ENCODE measurements around the gene NKD1.
A peak's percentile ranks its signal among the peaks of the same experiment; 100 is the strongest.

The NKD1 gene

DNA sequence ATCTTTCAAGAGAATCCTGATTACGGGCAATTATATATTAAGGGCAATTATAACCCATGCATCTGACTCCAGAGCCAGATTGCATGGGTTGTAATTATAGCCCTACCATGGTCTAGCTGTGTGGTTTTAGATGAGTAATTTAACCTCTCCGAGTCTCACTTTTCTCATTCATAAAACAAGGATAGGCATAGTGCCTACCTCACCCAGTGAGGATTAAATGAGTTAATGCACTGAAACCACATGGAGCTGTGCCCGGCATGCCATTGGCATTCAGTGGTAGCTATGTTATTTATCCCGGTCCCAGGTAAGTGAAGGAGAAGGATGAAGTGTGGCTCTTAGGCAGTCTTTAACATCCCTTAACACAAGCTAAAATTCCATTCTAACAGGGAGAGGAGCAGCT is 126.6 kb downstream of the NKD1 start:
- no peak for DNase-seq (ENCODE audit: extremely low read depth, low read depth)
- TF ChIP-seq, protein P1, sequence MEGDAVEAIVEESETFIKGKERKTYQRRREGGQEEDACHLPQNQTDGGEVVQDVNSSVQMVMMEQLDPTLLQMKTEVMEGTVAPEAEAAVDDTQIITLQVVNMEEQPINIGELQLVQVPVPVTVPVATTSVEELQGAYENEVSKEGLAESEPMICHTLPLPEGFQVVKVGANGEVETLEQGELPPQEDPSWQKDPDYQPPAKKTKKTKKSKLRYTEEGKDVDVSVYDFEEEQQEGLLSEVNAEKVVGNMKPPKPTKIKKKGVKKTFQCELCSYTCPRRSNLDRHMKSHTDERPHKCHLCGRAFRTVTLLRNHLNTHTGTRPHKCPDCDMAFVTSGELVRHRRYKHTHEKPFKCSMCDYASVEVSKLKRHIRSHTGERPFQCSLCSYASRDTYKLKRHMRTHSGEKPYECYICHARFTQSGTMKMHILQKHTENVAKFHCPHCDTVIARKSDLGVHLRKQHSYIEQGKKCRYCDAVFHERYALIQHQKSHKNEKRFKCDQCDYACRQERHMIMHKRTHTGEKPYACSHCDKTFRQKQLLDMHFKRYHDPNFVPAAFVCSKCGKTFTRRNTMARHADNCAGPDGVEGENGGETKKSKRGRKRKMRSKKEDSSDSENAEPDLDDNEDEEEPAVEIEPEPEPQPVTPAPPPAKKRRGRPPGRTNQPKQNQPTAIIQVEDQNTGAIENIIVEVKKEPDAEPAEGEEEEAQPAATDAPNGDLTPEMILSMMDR (IDR thresholded peaks at IDR 0.05; ENCODE audit: low read depth, low read length), result no peak

DNA sequence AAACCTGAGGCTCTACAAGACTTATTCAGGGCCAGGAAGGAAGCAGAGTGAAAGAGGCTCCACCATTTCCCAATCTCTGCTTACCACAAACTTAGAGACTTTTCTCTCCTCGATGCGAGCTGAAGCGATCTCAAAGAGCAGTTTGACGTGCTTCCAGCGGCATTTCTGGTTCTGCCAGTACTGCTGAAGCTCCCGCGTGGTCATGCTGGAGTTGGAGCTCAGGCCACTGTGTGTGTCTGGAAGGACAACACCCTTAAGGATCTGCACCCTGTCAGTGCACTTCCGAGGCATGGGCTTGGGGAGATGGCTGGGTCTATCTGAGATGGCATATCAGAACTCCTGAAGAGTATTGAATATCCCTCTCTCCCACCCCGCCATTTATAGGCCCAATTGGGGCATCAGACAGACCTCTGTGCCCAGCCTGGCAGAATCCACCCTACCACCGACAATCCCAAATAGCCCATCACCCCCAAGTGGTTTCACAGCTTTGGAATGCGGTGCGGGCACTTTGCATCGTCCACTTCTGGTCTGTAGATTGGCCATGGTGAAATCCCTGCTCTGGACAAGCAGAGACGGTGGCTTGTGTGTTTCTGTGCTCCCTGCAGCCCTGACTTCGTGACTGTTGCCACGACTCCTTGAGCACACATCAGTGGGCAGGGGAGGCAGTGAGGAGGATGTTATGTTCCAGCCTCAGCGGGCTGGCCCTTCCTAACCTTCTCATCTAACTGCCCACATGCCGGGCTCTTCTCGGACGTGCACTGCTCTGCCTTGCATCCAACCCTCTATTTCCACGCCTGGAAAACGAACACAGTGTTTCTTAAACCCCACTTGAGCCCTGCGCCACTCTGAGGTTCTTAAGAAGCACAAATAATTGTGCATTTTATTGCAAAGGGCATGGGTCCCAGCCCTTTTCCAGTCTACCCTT is 127.8 kb downstream of the NKD1 start:
- DNase-seq (ENCODE audit: extremely low read depth, low read depth), result no peak
- TF ChIP-seq, protein P1 (IDR thresholded peaks at IDR 0.05; ENCODE audit: low read depth, low read length), result no peak

DNA sequence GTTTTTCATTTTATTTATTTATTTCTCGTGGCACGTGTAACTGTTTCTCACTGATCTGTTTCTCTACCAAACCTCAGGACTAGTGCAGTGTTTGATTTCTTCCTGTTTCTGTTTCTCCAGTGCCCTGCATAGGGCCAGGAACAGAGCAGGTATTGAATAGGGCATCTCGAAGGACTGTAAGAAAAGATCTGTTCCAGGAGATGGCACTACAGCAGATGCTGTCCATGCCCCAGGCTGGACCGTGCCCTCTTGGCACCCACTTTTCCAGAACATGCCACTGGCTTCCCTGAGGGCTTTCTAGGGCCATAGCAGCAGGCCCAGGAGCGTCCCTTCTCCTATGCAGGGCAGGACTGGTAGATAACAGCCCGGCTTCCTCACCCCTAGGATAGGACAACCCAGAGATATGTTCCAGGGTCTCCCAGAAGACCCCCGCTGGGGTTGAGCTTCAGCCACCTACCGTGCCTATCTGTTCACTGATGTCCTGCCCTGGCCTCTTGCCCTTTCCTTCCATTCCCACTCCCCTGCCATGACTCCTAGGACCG is 128.6 kb downstream of the NKD1 start:
- TF ChIP-seq, protein P1 (IDR thresholded peaks at IDR 0.05; ENCODE audit: low read depth, low read length), result no peak
- DNase-seq (ENCODE audit: extremely low read depth, low read depth), result no peak

DNA sequence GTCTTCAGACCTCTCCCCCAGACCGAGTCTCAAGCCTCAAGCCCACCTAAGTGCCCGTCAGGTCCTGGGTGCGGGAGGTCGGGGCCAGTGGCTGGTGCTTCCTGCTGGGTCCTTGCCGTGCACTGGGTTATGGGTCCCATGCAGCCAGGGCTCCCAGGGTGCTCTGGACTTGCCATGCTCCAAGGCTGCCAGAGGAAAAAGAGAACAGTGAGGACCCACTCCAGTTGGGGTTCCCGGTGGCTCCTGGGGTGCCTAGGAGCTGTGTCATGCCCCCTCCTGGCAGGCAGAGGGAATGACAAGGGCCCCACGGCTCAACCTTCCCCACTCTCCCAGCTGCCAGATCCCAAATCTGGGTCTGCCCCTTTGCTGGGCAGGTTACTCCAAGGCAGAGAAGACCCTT is 129.2 kb downstream of the NKD1 start:
- TF ChIP-seq, protein P1 (IDR thresholded peaks at IDR 0.05; ENCODE audit: low read depth, low read length), result peak; percentile 21
- no peak for DNase-seq (ENCODE audit: extremely low read depth, low read depth)

DNA sequence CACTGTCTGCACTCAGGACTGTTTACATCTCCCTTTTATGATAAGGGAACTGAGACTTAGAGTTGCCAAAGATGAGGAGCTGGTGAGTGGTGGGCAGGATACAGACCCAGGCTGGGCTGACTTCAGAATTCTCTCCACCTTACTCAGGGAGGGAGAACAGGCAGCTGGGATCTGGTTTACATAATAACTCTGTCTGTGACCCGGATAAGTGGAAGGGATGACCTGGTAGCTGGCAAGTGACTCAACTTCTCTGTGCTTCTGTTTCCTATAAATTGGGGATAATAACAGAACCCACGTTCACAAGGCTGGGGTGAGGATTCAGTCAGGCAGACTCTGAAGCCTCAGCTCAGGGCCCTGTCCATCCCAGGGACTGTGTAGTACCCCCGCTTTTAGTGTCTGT is 130.3 kb downstream of the NKD1 start:
- DNase-seq (ENCODE audit: extremely low read depth, low read depth), result no peak
- TF ChIP-seq, protein P1 (IDR thresholded peaks at IDR 0.05; ENCODE audit: low read depth, low read length), result no peak

DNA sequence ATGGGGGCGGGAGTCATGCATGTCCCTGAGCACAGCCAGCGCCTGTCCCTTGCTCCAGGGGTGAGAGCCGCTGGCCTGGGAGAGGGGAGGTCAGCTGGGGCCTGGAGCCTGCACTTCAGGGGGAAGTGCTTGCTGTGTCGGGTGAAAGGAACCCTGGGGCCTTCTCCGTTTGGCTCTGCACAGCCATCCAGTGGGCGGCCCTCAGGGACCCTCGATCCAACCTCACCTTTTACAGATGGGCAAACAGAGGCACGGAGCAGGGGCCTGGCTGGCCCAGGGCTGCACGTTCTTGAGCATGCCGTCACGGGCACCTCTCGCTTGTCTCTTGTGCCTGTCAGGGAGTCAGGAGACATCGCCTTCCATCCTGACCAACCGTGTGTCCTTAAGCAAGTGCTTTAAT is 131.1 kb downstream of the NKD1 start:
- TF ChIP-seq, protein P1 (IDR thresholded peaks at IDR 0.05; ENCODE audit: low read depth, low read length), result no peak
- no peak for DNase-seq (ENCODE audit: extremely low read depth, low read depth)
